AG10803 (cell line): ENCODE results near the gene SRRD.

Source experiments
- DNase-seq: peaks from one replicate; pipeline ENCODE4 v3.0.0; 2010; ENCODE audit warnings: low read depth
- H3K4me3 ChIP-seq: 2 replicates; pipeline ENCODE4 v1.5.1; 2011; ENCODE audit warnings: mild to moderate bottlenecking, low read length, control low read depth
- CTCF ChIP-seq: conservative IDR thresholded peaks from 2 replicates; pipeline ENCODE4 v1.5.1; 2011; ENCODE audit warnings: mild to moderate bottlenecking, low read length, control low read depth, inconsistent platforms

The SRRD gene

GRCh38 chr22:26529345-26529744 is 45.7 kb downstream of the SRRD start:
- TF ChIP-seq CTCF = no peak
- DNase-seq = peak; percentile 43
- H3K4me3 ChIP-seq = no peak overlapping the region

- DNase-seq = no peak
- no peak for TF ChIP-seq CTCF
Observed at GRCh38 chr22:26534171-26534855, 50.6 kb downstream of the SRRD start.

GRCh38 chr22:26534874-26535602 is 51.4 kb downstream of the SRRD start:
- H3K4me3 ChIP-seq = no peak overlapping the region
- no peak for TF ChIP-seq CTCF
- no peak for DNase-seq

More at GRCh38 chr22:26534171-26534855, 50.6 kb downstream of the SRRD start:
- H3K4me3 ChIP-seq = no peak overlapping the region

- no peak overlapping the region for H3K4me3 ChIP-seq
- DNase-seq = no peak
- TF ChIP-seq CTCF = no peak
Observed at GRCh38 chr22:26535603-26535908, 51.9 kb downstream of the SRRD start.

- TF ChIP-seq CTCF = no peak
- no peak overlapping the region for H3K4me3 ChIP-seq
- DNase-seq = no peak
Observed at GRCh38 chr22:26536056-26536761, 52.5 kb downstream of the SRRD start.

- no peak for TF ChIP-seq CTCF
- no peak overlapping the region for H3K4me3 ChIP-seq
- DNase-seq = no peak
Observed at GRCh38 chr22:26536762-26537134, 53.1 kb downstream of the SRRD start.

GRCh38 chr22:26540119-26540518 is 56.4 kb downstream of the SRRD start:
- DNase-seq = no peak
- no peak overlapping the region for H3K4me3 ChIP-seq
- no peak for TF ChIP-seq CTCF
